NCI-H2171 treated with DMSO at 0.1 percent for 48 hours (cell line): ENCODE results near the gene POU5F1.
"Not testable (repeated sequence)": the region's sequence is repeated elsewhere in the genome, so short reads cannot be mapped to it uniquely, and the experiment has no call there.

Source experiments
- DNase-seq: peaks from one replicate; lab custom pipeline; 2025; lab: John Stamatoyannopoulos, UW

POU5F1 gene

GRCh38 chr6:31190488-31190887, 20.0 kb upstream of the POU5F1 start:
- DNase-seq = no peak

GRCh38 chr6:31189223-31189622, 18.7 kb upstream of the POU5F1 start:
- not testable (repeated sequence) for DNase-seq

- no peak for DNase-seq
These were observed 17.3 kb upstream of the POU5F1 start for GRCh38 chr6:31187780-31188194.

- no peak for DNase-seq
These were observed 15.7 kb upstream of the POU5F1 start for GRCh38 chr6:31186052-31186734.

- DNase-seq = not testable (repeated sequence)
These were observed 15.2 kb upstream of the POU5F1 start for GRCh38 chr6:31185695-31186051.

- DNase-seq = not testable (repeated sequence)
These were observed 13.4 kb upstream of the POU5F1 start for GRCh38 chr6:31183859-31184258.

- not testable (repeated sequence) for DNase-seq
These were observed 12.8 kb upstream of the POU5F1 start for GRCh38 chr6:31183287-31183686.

GRCh38 chr6:31180500-31180899, 10.0 kb upstream of the POU5F1 start:
- DNase-seq = no peak

- no peak for DNase-seq
These were observed 9.4 kb upstream of the POU5F1 start for GRCh38 chr6:31179896-31180295.

GRCh38 chr6:31179042-31179386, 8.5 kb upstream of the POU5F1 start:
- no peak for DNase-seq

GRCh38 chr6:31178143-31179041, 7.9 kb upstream of the POU5F1 start:
- DNase-seq = no peak

- no peak for DNase-seq
These were observed 5.5 kb upstream of the POU5F1 start for GRCh38 chr6:31175971-31176370.

- no peak for DNase-seq
These were observed 3.9 kb upstream of the POU5F1 start for GRCh38 chr6:31174378-31174777.

- DNase-seq = no peak
These were observed 2.9 kb upstream of the POU5F1 start for GRCh38 chr6:31173406-31173805.

GRCh38 chr6:31172973-31173384, 2.5 kb upstream of the POU5F1 start:
- no peak for DNase-seq

GRCh38 chr6:31171931-31172905, 1.7 kb upstream of the POU5F1 start:
- no peak for DNase-seq

- DNase-seq = no peak
These were observed 647 bp upstream of the POU5F1 start for GRCh38 chr6:31170987-31171671.

- not testable (repeated sequence) for DNase-seq
These were observed 453 bp downstream of the POU5F1 start for GRCh38 chr6:31169858-31170599.

- DNase-seq = no peak
These were observed 1.2 kb downstream of the POU5F1 start for GRCh38 chr6:31169123-31169857.

GRCh38 chr6:31168606-31169005, 1.9 kb downstream of the POU5F1 start:
- DNase-seq = no peak
